GM20000 (cell line): Measurements from ENCODE around the gene IL1RAPL1.

ENCODE experiments used
- DNase-seq: peaks from one replicate; pipeline ENCODE4 v3.0.0; 2012; ENCODE audit warnings: low spot score
- CTCF ChIP-seq: IDR thresholded peaks from 2 replicates; pipeline ENCODE4 v1.5.1; 2012; ENCODE audit warnings: mild to moderate bottlenecking, control low read depth; ENCODE audit errors: extremely low read depth, missing control alignments

IL1RAPL1 gene

GRCh38 chrX:29707088-29707487 lies 1119.8 kb downstream of the IL1RAPL1 start:
- DNase-seq: no peak
- no peak for TF ChIP-seq CTCF

GRCh38 chrX:29721152-29721551 lies 1133.9 kb downstream of the IL1RAPL1 start:
- no peak for DNase-seq
- no peak for TF ChIP-seq CTCF

GRCh38 chrX:29724316-29724715 lies 1137.1 kb downstream of the IL1RAPL1 start:
- no peak for TF ChIP-seq CTCF
- no peak for DNase-seq

GRCh38 chrX:29726811-29727210 lies 1139.6 kb downstream of the IL1RAPL1 start:
- no peak for DNase-seq
- TF ChIP-seq CTCF: no peak

- no peak for TF ChIP-seq CTCF
- no peak for DNase-seq
Measured at GRCh38 chrX:29728639-29729038, 1141.4 kb downstream of the IL1RAPL1 start.

- TF ChIP-seq CTCF: no peak
- DNase-seq: no peak
Measured at GRCh38 chrX:29744966-29745365, 1157.7 kb downstream of the IL1RAPL1 start.

GRCh38 chrX:29746326-29746725 lies 1159.1 kb downstream of the IL1RAPL1 start:
- DNase-seq: no peak
- no peak for TF ChIP-seq CTCF
